GM19397 (cell line): ENCODE measurements around the gene PLAU.
"Not testable (repeated sequence)": the region's sequence is repeated elsewhere in the genome, so short reads cannot be mapped to it uniquely, and the experiment has no call there.

Experiments used
- ATAC-seq: cut with Tn5 transposase; IDR thresholded peaks from one replicate; pipeline ENCODE4 v1.9.1; 2021; ENCODE audit warnings: mild to moderate bottlenecking, moderate library complexity; ENCODE audit not compliant: unreplicated experiment

Gene PLAU

DNA sequence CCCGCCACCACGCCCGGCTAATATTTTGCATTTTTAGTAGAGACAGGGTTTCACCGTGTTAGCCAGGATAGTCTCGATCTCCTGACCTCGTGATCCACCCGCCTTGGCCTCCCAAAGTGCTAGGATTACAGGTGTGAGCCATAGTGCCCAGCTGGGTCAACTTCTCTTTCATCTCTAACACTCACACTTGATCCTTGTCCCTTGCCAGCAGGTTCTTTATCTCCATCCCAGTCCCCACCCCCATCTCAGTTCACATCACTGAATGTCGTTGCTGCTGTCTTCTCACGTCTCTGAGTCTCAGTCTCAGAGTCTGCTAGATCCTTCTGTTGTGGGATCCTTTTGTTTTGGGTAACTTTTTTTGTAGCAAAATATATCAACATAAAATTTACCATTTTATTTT lies 15.6 kb upstream of the PLAU start:
- not testable (repeated sequence) for ATAC-seq

DNA sequence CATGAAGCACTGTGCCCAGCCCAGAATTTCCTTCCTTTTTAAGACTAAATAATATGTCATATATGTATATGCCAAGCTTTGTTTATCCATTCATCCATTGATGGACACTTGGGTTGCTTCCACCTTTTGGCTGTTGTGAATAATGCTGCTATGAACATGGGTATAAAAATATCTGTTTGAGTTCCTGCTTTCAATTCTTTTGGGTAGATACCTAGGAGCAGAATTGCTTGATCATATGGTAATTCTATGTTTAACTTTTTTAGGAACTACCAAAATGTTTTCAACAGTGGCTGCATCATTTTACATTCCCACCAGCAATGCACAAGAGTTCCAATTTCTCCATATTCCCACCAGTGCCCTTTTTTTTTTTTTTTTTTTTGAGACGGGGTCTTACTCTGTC lies 13.2 kb upstream of the PLAU start:
- no peak for ATAC-seq

DNA sequence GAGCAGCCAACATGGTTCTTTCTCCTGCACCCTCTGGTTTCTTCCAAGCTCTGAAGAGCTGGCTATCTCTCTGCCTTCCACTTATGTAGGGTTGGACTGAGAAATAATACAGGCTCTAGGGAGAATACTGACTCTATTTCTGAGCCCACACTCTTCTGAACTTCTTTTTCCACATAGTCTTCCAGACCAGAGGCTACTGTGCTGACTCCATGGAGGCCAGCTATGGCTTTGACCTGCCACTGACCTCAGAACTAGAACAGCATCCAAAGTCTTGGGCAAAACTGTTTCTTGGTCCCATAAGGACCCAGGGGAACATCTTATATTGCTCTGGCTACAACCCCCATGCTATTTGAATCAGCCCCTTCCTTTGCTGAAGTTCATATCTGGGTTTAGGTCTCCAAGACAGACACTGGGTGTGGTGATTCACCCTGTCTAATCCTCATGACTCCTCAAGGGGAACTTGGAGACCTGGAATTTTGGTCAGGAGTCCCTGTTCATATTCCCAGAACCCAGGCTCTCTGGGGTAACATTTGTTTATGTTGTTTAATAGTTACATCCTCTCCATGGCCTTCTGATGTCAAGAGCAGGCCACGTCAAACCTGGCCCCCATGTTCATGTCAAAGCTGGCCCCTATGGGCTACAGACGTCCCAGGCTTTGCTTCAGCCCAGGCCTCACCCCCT lies 12.1 kb upstream of the PLAU start:
- no peak for ATAC-seq

DNA sequence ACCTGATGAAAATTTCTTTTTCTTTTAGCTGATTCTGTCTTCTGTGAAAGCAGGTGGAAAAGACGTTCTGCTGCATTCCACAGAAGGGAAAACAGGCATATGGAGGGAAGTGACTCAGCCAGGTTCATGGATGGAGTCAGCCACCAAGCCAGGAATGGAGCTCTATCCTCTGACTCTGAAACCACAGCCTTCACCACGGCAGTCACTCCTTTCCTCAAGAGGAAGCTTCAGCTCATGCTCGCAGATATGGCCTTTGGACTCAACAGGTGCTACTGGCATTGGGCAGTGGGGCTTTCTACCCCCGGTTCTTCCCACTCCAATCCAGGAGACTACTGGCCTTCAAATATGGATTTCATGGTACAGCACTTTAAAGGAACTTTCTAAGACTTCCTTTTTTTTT lies 11.5 kb upstream of the PLAU start:
- ATAC-seq: no peak

DNA sequence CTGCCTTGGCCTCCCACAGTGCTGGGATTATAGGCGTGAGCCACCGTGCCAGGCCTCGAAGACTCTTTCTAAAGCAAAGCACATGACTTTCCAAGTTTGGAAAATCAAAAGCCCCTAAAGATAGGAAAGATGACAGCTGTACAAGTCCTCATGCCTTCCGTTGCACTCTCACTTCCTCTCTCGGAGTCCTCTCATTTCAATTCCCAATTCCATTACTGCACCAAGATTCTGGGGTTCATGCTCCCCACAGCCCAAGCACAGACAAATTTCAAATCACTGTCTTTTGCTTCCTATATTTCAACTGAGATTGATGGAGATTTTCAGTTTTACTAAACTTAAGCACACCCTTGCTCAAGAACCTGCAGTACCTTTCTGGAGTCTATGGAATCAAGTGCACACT lies 10.9 kb upstream of the PLAU start:
- no peak for ATAC-seq

DNA sequence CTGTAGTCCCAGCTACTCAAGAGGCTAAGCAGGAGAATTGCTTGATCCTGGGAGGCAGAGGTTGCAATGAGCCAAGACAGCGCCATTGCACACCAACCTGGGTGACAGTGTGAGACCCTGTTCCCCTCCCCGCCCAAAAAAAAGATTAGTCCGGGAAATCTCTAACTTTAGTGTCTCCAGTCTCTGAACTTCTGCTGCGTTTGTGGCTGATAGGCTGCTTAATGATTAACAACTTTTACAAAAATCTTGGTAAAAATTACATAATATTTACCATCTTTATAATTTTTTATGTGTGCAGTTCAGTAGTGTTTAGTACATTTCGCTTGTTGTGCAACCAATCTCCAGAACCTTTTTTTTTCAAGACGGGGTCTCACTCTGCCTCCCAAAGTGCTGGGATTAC lies 9.7 kb upstream of the PLAU start:
- no peak for ATAC-seq

DNA sequence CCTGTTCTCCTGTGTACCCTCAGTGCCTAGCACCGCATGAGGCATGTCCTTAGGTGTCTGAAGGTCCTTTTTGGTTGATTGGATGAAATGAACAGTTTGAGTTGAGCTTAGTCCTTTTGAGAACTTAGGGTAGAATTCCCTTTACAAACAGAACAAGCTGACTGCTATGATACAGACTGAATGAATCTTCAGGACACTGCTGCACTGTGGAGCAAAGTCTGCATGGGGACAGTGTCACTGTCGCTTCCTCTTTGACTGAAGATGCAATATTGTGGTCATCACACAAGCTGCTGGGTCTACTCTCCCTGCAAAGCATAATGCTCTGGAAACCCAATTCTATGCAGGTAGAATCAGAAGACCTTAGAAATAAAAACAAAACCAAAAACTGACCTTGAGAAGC lies 8.6 kb upstream of the PLAU start:
- no peak for ATAC-seq

DNA sequence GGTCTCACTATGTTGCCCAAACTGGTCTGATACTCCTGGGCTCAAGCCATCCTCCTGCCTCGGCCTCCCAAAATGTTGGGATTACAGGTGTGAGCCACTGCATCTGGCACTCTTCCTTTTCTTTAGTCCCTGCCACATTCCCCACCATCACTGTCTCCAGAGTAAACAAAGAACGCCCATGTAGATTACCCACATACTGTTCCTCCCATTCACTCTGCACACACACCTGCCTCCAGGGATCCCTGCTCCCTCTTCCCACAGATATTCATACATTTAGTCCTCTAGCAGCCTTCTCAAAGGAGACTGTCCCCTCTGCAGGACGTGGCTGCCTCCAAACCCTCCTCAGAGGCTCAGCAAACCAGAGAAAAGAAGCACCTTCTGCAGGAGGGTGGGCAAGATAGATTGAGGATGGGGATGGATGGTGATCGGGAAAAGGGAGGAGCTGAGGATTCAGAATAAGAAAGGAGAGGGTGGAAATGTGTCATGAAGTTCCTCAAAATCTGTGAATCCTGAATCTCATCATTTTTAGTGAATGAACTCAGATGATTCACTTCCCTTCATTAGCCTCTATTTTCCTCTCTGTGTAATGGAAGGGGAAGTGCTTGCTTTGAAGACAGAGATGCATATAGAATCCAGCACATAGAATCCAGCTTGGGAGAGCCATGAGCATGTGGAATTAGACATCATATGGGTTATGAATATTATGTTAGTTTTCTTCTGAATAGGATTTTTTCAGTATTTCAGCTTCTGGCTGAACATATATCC lies 5.5 kb upstream of the PLAU start:
- no peak for ATAC-seq

DNA sequence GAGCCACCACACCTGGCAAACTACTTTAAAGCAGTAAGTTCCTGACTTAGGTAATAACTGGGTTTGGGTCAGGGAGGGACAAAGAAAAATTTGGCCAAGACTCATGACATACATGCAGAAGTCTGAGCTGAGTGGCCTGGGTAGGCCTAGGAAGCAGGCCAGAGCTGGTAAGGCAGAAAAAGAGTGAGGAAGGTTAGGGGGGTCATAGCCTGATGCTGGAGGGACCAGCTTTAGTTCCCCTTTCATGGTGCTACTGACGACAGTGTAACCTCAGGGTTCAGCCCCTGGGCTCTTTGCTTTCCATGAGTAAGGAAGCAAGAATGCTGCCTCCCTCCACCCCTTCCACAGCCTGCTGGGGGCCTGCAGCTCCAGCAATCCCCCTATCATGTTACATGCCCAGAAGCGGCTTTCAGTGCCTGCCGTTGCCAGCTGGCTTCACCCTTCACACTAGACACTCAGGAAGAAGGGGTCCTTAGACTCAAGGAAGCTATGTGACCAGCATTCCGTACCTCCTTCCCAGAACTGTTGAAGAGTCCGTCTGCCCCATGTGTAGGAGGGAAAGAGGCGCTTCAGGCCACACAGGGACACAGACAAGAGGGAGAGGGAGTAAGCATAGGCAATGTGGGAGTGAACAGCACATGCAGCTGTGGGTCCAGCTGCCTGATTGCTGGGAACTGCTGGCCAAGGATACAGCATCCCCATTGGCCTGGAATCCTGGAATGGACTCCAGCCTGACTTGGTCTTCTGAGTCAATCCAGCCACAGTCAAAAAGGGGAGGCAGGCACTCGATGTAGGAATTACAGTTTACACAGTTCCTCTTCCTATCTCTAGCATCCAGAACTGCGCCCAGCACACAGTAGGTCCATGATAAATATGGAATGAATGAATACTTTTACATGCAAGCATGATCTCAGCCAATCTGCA lies 4.1 kb upstream of the PLAU start:
- ATAC-seq: no peak

DNA sequence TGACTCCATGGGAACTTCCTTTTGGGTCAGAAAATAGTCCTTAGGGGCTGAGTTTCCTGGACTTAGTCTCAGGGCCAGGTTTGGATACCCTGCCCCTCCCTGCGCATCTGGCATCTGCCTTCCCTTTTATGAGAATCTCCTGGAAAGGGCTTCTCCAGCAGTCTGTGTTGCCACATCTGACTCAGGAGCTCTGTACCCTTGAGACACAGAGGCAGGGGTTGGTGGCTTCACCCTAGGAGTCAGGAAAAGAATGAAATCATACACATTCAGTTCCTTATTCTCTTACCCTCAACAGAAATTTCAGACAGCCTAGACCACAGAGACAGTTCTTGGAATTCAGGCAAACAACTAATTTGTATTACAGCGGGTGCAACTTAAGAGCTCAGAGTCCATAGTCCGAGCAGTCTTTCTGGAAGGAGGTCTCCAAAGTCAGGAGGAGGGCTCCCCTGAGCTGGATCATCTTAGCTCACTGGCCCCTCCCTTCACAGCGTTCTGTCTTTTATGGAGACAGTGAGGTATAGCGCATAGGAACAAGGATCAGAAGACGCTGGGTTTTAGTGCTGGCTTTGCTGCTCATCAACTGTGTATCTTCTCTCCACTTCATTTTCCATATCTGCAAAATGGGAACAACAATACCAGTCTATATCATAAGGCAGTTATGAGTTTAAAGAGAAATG lies 3.0 kb upstream of the PLAU start:
- ATAC-seq: no peak

DNA sequence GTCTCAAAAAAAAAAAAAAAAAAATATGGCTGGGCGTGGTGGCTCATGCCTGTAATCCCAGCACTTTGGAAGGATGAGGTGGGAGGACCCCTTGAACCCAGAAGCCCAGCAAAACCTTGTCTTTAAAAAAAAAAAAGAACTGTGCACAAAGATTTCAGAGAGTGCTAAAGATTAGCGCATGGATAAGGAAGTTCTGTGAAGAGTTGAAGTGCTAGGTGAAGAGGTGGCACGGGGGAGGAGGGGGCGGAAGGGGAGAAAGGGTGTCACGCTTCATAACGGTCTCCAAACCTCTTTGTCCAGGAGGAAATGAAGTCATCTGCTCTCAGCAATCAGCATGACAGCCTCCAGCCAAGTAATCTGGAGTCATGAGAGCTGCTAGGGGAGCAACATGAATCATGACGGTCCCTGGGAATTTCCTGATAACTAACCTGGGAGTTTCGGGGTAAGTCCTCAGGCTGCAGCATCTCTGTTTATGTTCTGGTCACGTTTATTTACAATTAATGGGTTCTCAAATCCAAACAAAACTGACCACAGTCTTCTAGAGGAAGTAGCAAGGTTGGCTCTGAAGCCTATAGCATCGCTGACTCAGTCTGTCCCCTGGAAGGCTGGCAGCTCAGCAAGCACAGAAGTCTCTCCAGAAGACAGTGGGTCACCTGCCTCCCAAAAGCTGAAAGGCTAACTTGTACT lies 1.9 kb upstream of the PLAU start:
- peak; percentile 51 for ATAC-seq

DNA sequence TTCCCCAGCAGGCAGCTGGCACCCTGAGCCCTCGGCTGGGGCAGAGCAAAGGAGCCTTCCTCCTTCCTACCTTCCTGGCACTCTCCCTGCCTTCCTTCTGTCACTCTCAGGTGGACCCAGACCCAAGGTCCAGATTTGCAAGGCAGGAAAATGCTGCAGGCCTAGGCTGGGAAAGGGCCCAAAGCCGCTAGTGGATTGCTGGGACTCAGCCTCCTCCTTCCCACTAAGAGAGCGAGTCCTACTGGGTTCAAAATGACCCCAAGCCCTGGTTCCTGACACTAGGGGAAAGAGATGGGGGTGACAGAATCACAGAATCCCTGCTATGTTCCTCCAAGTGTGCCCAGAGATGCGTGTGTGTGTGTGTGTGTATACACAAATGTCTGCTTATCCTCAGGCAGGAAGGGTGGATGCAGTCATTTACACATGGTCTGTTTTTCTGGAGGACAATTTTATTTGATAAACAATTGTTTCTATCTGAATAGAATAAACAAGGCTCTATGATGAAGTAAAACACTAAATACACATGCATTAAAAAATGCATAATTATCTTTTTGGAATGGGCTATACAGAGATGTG lies 1.3 kb upstream of the PLAU start:
- no peak for ATAC-seq

DNA sequence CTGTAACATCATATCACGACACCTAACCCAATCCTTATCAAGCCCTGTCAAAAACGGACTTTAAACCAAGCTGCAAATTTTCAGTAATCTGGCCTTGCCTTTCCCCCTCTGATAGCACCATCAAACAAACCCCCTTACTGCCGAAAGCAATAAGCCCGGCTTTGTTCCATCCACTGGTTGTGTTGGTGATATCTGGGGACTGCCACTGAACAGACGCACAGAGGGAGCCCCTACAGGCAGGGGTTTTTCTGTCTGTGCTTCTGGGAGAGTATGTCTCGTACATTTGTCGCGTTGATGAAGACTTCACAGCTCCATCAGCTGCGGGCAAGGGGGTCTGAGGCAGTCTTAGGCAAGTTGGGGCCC lies 550 bp upstream of the PLAU start:
- no peak for ATAC-seq

DNA sequence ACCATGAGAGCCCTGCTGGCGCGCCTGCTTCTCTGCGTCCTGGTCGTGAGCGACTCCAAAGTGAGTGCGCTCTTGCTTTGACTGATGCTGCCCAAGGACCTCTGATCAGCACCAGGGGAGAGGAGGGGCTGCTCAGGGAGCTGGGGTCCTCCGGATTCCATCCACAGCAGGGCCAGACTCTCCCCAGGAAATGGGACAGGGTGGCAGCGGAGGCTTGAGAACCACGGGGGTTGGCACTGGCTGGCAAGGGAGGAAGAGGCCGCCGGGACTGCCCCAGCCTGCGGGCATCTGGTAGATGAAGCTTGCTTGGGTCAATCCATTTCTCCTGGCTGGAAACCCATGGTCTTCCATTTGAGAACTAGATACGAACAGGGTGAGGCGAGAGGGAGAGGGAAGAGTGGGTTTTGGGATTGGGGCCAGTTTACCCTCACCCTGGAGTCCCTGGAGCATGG lies 647 bp downstream of the PLAU start:
- ATAC-seq: no peak

DNA sequence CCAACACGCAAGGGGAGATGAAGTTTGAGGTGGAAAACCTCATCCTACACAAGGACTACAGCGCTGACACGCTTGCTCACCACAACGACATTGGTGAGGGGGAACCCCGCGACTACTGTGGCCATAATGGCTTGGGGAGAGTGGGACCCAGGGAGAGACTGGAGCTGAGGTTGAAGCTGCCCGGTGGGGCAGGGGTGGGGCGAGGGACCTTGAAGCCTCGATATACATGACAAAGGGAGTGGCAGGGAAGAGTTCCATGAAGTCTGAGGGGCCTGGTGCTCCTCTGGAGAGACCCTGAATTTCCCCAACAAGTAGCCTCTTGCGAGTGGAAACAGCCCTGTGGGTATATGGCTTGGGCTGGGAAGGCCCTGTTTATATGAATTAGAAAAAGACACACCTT lies 3.1 kb downstream of the PLAU start:
- no peak for ATAC-seq

DNA sequence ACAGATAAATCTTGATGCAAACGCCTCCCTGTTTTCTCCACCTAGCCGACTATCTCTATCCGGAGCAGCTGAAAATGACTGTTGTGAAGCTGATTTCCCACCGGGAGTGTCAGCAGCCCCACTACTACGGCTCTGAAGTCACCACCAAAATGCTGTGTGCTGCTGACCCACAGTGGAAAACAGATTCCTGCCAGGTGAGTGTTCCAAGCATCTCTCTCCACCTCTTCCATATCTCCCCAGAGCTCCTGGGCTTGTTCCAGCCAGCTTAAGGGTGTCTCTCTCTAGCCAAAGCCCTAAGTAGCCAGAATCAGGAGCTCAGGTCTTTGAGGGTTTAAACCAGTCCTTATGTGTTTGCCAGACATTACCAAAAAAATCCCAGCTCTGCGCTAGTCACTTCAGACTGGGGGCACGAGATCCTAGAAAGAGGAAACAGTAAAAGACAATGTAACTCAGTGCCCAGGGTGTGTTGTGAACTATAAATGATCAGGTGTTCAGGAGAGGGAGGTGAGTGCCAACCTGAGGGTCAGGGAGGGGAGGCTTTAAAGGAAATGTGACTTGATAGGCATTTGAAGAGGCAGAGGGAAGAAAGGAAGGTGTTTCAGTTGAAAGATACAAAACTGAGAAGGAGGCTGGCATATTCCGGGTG lies 4.4 kb downstream of the PLAU start:
- no peak for ATAC-seq

DNA sequence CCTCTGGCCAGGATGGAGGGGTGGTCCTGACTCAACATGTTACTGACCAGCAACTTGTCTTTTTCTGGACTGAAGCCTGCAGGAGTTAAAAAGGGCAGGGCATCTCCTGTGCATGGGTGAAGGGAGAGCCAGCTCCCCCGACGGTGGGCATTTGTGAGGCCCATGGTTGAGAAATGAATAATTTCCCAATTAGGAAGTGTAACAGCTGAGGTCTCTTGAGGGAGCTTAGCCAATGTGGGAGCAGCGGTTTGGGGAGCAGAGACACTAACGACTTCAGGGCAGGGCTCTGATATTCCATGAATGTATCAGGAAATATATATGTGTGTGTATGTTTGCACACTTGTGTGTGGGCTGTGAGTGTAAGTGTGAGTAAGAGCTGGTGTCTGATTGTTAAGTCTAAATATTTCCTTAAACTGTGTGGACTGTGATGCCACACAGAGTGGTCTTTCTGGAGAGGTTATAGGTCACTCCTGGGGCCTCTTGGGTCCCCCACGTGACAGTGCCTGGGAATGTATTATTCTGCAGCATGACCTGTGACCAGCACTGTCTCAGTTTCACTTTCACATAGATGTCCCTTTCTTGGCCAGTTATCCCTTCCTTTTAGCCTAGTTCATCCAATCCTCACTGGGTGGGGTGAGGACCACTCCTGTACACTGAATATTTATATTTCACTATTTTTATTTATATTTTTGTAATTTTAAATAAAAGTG lies 6.0 kb downstream of the PLAU start:
- no peak for ATAC-seq

DNA sequence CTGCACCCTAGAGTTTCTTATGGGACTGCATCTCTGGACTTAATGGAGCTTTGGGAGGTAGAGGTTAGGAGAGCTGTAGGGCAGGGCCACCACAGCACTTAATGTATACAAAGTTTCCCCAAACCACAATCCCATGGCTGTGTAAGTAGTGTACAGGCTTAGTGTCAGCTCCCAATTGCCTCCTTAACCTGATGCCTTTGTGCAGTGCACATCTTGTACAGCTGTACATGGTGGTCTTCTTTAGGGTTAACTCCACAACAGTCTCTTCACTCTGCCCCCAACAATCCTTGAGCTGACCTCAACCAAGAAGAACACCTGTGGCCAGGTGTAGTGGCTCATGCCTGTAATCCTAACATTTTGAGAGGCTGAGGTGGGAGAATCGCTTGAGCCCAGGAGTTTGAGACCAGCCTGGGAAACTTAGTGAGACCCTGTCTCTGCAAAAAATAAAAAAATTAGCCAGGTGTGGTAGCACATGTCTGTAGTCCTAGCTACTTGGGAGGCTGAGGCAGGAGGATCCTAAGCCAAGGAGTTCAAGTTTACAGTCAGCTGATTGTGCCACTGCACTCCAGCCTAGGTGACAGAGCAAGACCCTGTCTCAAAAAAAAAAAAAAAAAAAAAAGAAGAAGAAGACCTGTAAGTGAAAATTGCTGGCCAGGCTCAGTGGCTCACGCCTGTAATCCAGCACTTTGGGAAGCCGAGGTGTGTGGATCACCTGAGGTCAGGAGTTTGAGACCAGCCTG lies 6.8 kb downstream of the PLAU start:
- ATAC-seq: no peak
